HG03575 (cell line): ENCODE data around the gene ARHGAP23.
"Not testable (repeated sequence)": the region's sequence is repeated elsewhere in the genome, so short reads cannot be mapped to it uniquely, and the experiment has no call there.

Experiments used
- ATAC-seq: cut with Tn5 transposase; IDR thresholded peaks from one replicate; pipeline ENCODE4 v1.9.1; 2021; ENCODE audit not compliant: unreplicated experiment, insufficient number of reproducible peaks, low FRiP score; ENCODE audit errors: extremely low read depth

ARHGAP23 gene

DNA sequence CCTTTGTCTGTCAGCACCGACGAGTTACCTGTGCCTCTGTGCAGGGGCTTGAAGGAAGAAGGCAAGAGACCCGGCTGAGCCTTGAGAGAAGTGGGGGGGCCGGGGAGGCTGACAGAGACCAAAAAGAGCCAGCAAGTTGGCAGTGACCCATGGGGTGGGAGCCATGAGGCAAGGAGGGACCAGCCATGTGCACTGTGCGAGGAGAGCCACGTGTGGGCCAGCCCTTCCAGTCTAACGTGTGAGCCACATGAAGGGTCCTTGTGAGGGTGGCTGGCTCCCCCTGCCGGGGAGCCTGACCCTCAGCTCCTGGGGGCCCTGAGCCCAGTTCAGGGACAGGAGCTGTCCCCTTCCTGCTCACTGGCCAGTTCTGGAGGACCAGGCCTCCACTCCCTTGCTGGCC lies 46.4 kb downstream of the ARHGAP23 start:
- ATAC-seq, result not testable (repeated sequence)

GRCh38 chr17:38476549-38476948 lies 48.3 kb downstream of the ARHGAP23 start:
- no peak for ATAC-seq

GRCh38 chr17:38477417-38477816 lies 49.2 kb downstream of the ARHGAP23 start:
- ATAC-seq, result not testable (repeated sequence)

DNA sequence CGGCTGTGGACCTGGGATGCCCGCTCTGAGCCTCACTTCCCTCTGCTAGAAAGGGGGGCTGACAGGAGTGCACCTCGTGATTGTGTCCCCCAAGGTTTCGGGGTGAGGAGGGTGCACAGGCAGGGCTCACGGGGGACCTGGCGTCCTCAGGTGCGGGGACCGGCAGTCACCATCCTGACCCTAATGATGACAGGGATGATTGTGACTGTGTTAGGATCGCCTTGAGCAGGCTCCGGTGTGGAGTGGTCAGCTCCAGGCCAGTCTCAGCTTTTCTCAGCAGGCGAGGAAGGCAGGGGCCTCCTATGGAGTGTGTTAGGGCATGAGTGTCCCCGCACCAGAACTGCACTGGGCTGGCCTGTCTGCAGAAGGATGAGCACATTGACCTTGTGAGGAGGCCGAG lies 49.7 kb downstream of the ARHGAP23 start:
- ATAC-seq, result not testable (repeated sequence)

DNA sequence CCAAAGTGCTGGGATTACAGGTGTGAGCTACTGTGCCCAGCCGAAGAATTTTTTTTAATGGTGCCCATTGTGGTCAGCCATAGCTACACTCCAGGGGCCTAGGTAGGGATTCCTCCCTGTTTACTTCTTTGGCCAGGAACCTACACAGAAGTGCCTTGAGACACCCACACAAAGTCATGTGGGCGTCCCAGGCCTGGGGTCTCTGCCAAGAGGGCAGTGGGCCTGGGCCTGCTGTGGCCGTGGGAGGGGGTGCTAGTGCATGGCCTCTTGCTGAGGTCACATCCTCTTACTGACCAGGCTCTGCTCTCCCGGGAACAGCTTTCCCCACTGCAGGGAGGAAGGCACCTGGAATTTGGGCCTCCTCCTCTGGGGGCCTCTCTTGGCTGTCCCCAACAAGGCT lies 50.4 kb downstream of the ARHGAP23 start:
- ATAC-seq, result not testable (repeated sequence)

- not testable (repeated sequence) for ATAC-seq
Observed at GRCh38 chr17:38482039-38482699, 53.9 kb downstream of the ARHGAP23 start.

- not testable (repeated sequence) for ATAC-seq
Observed at GRCh38 chr17:38482700-38483043, 54.4 kb downstream of the ARHGAP23 start.

- ATAC-seq, result not testable (repeated sequence)
Observed at GRCh38 chr17:38484242-38485145, 56.2 kb downstream of the ARHGAP23 start.

GRCh38 chr17:38485146-38485468 lies 56.8 kb downstream of the ARHGAP23 start:
- ATAC-seq, result no peak

DNA sequence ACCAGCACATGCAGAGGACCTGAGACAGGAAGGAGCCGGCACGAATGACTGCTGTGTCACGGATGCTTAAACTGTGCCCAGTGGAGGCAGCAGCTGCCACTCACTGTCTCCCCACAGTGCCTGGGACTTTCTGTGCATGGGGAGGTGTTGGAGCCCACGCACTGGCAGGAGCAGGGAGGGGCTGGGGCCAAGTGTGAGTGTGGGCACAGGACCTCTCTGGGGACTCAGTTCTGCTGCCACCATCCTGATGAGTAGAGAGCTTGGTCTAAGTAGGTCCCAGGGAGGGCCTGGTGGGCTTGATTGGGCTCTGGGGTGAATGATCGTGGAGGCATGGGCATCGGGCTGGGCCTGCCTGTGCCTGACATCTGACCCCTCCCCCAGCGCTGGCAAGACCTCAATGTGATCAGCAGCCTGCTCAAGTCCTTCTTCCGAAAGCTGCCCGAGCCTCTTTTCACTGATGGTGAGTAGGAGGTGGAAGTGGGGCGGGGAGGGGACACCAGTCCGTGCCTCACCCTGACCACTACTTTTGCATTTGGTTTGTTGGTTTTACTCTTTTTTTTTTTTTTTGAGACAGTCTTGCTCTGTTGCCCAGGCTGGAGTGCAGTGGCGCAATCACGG lies 57.5 kb downstream of the ARHGAP23 start:
- ATAC-seq, result not testable (repeated sequence)

- ATAC-seq, result not testable (repeated sequence)
Observed at GRCh38 chr17:38489774-38490173, 61.5 kb downstream of the ARHGAP23 start.

DNA sequence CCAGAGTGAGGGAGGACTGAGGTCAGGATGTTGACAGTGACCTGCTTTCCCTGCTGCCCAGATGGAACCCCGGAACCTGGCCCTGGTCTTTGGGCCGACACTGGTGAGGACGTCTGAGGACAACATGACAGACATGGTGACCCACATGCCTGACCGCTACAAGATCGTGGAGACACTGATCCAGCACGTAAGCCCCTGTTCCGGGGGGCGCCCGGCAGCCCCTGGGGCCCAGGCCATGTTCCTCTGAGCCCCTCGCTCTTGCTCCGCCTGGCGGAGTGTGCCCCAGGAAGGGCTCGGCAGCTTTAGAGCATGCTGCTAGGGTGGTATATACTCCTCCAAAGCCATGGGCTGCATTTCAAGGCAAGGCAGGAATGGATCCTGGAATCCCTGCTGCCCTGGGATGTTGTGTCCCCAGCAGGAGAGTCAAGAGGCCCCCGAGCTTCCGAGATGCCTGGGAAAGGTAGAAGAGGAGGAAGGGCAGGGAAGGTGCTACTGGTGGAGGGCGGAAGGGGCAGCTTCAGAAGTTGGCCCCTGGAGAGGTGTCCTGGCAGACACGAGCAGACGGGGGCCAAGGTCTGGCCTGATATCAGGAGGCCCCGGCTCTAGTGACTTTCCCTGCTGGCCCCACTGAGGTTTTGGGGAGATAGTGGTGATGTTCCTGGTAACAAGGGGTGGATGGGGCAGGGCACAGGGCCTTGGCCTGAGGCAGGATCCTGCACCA lies 63.2 kb downstream of the ARHGAP23 start:
- not testable (repeated sequence) for ATAC-seq

- not testable (repeated sequence) for ATAC-seq
Observed at GRCh38 chr17:38492067-38493040, 64.1 kb downstream of the ARHGAP23 start.

GRCh38 chr17:38494152-38494551 lies 65.9 kb downstream of the ARHGAP23 start:
- not testable (repeated sequence) for ATAC-seq

- ATAC-seq, result not testable (repeated sequence)
Observed at GRCh38 chr17:38497656-38498055, 69.4 kb downstream of the ARHGAP23 start.

DNA sequence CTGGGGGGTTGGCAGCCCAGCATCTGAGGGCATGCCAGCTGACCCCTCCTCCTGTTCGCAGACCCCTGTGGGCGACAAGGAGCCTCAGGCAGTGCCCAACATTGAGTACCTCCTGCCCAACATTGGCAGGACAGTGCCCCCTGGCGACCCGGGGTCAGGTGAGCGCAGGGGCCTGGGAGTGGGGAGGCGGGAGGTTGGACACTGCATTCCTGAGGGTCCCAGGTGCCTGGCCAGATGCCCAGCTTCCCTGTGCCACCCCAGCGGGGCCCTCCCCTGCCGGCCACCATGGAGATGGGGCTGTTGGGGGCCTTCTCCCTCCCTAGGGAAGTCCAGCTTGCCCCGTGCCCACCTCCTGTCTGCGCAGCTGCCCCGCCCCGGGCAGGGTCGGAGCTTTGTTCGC lies 70.1 kb downstream of the ARHGAP23 start:
- no peak for ATAC-seq

- not testable (repeated sequence) for ATAC-seq
Observed at GRCh38 chr17:38499230-38499629, 71.0 kb downstream of the ARHGAP23 start.

GRCh38 chr17:38501718-38502117 lies 73.5 kb downstream of the ARHGAP23 start:
- ATAC-seq, result not testable (repeated sequence)
